A549 (cell line): ENCODE measurements around the gene ARHGAP40.

Source experiments
- BHLHE40 ChIP-seq: IDR thresholded peaks from 2 replicates; pipeline ENCODE4 v1.6.1; 2012; ENCODE audit warnings: low read depth, low read length, inconsistent platforms
- CHD2 ChIP-seq: fragments of 150-350 bp; IDR thresholded peaks from 2 replicates; pipeline ENCODE4 v1.6.1; 2014; ENCODE audit warnings: low read length; ENCODE audit not compliant: partially characterized antibody
- CTCF ChIP-seq: fragments of >200 bp; sonication (Bioruptor Twin); formaldehyde crosslinking; IDR thresholded peaks from 3 replicates; pipeline ENCODE4 v1.5.1; 2016
- HES2 ChIP-seq: fragments of >200 bp; sonication (Bioruptor Twin); formaldehyde crosslinking; IDR thresholded peaks from 2 replicates; pipeline ENCODE4 v1.6.1; 2016
- JUN ChIP-seq, 2 experiments: fragments of >200 bp; sonication (Bioruptor Twin); formaldehyde crosslinking; IDR thresholded peaks; 2 replicates in 1 of 2; 3 replicates in 1 of 2; pipeline ENCODE4 v1.6.1; 2016 to 2017
- PHF8 ChIP-seq: fragments of 200-600 bp; sonication (generic); IDR thresholded peaks from 2 replicates; pipeline ENCODE4 v1.6.1; 2016; ENCODE audit warnings: low read depth, mild to moderate bottlenecking, antibody characterized with exemption, moderate library complexity, borderline replicate concordance
- POLR2A ChIP-seq: IDR thresholded peaks from 2 replicates; pipeline ENCODE4 v1.6.1; 2012; ENCODE audit warnings: mild to moderate bottlenecking, low read length
- POLR2AphosphoS2 ChIP-seq: conservative IDR thresholded peaks from 2 replicates; pipeline ENCODE4 v1.6.1; 2012; ENCODE audit warnings: low read length, improper control_type of control experiment, inconsistent platforms
- RNF2 ChIP-seq: fragments of 200-600 bp; sonication (generic); IDR thresholded peaks from 2 replicates; pipeline ENCODE4 v1.6.1; 2016; ENCODE audit warnings: low read depth, mild to moderate bottlenecking, antibody characterized with exemption, moderate library complexity, borderline replicate concordance

- TF ChIP-seq CHD2: no peak
- TF ChIP-seq CTCF: no peak
- no peak for TF ChIP-seq HES2
- TF ChIP-seq POLR2A: no peak
- TF ChIP-seq PHF8: no peak
- no peak for TF ChIP-seq RNF2
- TF ChIP-seq POLR2AphosphoS2: no peak
- TF ChIP-seq JUN (IDR thresholded peaks at IDR 0.05): no peak
- TF ChIP-seq BHLHE40: no peak
These were observed 58.8 kb downstream of the ARHGAP40 start for GRCh38 chr20:38660429-38660828.
